Stimulated activated CD8-positive, alpha-beta memory T cell treated with anti-CD3 and anti-CD28 coated beads, Interleukin-12 subunit alpha, Interleukin-12 subunit beta, amount 100 ng/mL, for 1 hour (primary cell): ENCODE data around the gene PAFAH1B2.
"Not testable (repeated sequence)": the region's sequence is repeated elsewhere in the genome, so short reads cannot be mapped to it uniquely, and the experiment has no call there.

ENCODE experiments used
- DNase-seq: peaks from one replicate; pipeline ENCODE4 v3.0.0-alpha.2; 2020; ENCODE audit warnings: low read depth

The PAFAH1B2 gene

DNA sequence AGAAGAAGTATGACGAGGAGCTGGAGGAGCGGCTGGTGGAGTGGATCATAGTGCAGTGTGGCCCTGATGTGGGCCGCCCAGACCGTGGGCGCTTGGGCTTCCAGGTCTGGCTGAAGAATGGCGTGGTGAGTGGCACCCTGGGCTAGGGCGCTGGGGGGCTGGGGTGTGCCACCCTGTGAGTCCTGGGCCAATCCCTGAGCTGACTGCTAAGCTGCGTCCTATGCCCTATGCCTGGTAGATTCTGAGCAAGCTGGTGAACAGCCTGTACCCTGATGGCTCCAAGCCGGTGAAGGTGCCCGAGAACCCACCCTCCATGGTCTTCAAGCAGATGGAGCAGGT is 59.0 kb downstream of the PAFAH1B2 start:
- DNase-seq: no peak

DNA sequence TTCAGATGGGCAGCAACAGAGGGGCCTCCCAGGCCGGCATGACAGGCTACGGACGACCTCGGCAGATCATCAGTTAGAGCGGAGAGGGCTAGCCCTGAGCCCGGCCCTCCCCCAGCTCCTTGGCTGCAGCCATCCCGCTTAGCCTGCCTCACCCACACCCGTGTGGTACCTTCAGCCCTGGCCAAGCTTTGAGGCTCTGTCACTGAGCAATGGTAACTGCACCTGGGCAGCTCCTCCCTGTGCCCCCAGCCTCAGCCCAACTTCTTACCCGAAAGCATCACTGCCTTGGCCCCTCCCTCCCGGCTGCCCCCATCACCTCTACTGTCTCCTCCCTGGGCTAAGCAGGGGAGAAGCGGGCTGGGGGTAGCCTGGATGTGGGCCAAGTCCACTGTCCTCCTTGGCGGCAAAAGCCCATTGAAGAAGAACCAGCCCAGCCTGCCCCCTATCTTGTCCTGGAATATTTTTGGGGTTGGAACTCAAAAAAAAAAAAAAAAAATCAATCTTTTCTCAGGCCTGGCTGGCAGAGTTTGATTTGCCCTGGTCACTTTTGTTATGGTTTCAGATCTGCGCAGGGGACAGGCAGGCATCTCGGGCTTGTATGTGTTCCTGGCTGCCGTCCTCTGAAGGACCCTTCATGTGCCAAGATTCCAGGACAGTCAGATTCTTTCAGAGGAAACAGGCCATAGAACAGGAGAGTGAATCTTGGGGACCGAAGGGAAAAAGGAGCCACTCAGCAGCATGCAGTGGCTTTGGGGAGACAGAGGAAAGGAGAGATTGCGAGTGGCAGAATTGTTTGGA is 60.4 kb downstream of the PAFAH1B2 start:
- DNase-seq: no peak

DNA sequence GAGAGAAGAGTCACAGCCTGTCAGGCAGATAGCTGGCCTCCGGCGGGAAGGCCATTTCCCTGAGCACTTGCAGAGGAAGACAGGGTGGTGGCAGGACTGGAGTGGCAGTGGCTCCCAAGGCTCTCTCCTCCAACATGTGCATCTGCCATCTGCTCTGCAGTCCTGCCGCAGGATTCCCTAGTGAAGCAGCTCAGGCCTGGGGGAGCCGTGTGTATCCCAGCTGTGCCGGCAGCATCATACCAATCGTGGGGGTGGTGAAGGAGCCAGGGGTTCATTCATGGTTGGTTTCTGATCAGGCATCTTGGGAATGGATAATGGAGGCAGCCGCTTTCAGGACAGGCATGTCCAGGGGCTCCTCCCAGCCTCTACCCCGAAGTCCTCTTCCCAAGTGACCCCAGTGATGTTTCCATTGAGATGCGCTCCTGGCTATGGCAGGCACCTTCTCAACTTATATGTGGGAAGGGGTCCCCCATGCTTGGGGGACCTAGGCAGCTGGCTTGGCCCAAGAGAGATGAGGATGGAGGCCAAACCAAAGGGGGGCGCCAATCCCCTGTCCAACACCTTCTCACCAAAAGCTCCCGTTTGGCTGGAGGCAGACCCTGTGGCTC is 61.2 kb downstream of the PAFAH1B2 start:
- DNase-seq: no peak

DNA sequence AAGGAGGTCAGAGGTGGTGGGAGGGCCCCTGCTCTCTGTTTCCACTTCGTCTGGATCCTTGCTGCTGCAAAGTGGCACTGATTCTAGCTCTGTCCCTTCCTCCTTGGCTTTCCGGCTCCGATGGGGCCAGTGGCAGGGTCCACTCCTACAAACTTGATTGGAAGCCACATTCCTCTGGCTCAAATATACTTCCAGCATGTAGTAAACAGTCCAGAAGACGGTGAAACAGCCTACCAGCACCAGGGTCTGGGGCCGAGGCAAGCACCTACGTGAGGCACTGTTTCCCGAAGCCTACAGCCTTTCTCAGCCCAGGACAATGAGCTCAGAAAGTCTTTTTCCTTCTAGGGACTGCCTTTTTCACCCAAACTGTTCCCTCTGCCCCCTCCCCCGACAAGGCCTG is 62.0 kb downstream of the PAFAH1B2 start:
- not testable (repeated sequence) for DNase-seq

DNA sequence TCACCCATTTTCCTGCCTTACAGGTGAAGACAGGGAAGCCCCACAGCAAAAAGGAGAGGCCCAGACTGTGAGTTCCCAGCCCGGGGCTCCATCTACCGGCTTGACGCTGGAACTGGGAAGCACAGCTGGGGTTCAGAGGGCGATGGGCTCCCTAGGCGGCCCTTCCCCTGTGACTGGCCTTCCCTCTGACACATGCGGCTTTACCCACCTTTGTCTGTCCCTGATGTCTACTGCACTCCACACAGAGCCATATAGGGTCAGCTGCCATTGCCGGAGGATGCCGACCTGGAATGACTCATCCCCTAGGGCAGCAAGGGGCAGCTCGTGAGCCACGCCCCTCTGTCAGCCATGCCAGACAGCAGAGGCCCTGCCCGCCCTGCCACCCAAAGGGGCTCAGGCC is 62.8 kb downstream of the PAFAH1B2 start:
- not testable (repeated sequence) for DNase-seq

DNA sequence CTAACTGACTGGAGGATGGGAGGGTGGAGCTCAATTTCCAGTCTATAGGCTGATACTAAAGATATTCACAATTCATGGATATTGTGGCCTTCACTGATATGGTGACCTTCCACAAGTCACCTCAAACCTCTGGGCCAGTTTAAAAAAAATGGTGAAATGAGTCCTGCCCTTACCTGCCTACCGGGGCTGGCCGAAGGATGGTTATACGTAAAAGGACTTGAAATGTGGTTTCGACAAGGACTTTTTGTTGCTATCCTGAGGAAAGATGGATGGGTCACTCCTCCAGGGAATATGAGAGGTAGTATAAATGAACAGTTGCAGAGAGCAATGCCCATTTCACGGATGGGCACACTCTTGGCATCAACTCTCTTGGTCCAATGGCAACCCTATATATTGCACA is 63.4 kb downstream of the PAFAH1B2 start:
- DNase-seq: not testable (repeated sequence)

DNA sequence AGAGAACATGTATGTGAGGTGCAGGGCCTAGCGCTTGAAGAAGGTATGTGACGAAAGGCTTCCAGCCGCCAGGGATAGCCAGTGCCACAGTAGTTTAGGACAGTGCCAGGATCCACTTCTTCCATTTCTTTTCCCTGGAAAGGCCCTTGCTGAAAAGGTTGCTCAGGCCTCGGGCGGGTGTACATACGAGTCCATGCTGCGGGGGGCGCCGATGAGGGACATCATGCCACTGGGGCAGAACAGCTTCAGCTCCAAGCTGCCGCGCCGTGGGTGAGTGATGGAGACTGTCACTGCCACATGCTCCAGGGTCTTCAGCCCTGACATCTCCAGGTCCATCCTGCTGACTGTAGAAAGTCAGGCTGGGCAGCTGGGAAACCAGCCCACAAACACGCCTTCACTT is 64.6 kb downstream of the PAFAH1B2 start:
- DNase-seq: not testable (repeated sequence)

DNA sequence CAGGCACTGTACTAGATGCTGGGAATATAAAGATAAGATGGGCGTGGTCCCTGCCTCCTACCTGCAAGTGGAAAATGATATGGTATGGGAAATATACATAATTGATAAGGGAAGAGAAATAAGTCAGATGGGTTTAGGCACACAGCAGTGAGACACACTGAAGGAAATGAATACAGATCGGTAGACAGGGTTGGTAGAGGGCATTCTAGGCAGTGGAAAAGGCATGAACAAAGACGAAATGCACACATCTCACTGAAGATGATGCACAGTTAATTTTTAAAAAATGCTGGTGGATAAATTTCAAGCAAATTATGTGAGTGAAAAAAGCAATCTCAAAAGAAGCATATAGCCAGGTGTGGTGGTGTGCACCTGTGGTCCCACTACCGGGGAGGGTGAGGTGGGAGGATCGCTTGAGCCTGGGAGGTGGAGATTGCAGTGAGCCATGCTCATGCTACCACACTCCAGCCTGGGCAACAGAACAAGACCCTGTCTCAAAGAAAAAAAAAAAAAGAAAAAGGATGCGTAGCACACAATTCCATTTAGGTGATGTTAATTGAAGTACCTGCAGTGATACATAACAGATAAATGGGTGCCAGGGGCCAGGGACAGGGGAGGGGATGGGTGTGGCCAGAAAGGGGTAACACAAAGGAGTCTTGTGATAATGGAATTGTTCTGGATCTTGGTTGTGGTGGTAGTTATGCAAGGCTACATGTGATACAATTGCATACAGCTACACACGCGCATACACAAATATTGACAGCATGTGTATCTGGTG is 65.5 kb downstream of the PAFAH1B2 start:
- not testable (repeated sequence) for DNase-seq

DNA sequence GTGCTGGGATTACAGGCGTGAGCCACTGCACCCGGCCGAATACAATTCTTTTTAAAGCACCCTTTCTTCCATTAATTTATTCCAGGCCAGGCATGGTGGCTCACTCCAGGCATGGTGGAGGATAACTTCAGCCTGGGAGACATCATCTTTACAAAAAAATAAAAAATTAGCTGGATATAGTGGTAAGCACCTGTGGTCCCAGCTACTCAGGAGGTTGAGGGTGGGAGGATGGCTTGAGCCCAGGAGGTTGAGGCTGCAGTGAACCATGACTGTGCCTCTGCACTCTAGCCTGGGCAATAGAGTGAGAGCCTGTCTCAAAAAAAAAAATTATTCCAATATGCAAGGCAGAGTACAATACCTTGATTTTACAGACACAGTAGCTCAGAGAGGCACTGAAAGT is 66.5 kb downstream of the PAFAH1B2 start:
- no peak for DNase-seq

DNA sequence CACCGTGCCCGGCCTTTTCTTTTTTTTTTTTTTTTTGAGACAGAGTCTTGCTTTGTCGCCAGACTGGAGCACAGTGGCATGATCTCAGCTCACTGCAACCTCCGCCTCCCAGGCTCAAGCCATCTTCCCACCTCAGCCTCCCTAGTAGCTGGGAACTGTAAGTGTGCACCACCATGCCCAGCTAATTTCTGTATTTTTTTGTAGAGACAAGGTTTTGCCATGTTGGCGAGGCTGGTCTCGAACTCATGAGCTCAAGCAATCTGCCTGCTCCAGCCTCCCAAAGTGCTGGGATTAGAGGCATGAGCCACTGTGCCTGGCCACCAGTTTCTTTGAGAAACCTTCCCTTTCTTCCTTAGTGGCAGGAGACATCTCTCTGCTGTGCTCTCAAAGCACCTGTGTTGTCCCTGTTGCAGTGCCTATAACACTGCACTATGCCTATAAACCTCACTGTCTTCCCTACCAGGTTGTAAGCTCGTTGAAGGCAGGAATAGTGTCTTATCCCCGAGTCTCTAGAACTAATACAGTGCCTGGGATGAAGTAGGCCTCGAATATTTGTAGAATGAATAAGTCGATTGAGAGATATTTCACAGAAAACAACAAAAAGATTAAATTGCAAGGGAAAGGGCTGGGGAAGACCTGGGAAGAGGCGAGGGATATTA is 68.7 kb downstream of the PAFAH1B2 start:
- no peak for DNase-seq

DNA sequence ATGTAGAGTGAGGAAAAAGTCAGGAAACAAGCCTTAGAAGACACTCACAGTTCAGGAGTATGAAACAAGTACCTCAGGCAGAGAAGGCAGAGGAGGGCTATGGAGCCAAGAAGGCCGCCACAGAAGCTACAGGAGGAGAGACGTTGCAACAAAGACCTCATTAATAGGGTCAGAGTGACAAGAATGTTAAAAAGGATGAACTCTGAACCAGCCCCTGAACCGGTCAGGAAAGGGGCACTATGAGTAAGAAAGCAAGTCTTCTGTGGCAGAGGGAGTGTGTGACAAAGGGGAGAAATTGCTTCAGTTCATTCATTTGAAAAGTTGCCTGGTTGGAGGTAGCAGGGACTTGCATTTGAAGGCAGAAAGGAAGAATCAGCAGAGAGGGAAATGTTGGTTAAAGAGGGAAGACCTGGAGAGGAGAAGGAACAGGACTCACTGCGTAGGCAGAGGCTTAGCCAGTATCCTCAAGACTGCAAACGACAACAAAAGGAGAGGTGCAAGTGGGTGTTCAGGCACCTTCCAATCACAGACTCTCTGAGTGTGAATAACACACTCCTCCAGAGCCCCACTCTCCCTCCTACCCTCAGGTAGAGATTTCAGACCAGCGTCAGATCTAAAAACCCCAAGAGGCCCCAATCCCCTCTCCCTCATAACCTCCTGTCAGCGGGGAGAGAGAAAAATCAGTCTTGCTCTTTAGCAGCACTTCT is 70.5 kb downstream of the PAFAH1B2 start:
- DNase-seq: no peak

DNA sequence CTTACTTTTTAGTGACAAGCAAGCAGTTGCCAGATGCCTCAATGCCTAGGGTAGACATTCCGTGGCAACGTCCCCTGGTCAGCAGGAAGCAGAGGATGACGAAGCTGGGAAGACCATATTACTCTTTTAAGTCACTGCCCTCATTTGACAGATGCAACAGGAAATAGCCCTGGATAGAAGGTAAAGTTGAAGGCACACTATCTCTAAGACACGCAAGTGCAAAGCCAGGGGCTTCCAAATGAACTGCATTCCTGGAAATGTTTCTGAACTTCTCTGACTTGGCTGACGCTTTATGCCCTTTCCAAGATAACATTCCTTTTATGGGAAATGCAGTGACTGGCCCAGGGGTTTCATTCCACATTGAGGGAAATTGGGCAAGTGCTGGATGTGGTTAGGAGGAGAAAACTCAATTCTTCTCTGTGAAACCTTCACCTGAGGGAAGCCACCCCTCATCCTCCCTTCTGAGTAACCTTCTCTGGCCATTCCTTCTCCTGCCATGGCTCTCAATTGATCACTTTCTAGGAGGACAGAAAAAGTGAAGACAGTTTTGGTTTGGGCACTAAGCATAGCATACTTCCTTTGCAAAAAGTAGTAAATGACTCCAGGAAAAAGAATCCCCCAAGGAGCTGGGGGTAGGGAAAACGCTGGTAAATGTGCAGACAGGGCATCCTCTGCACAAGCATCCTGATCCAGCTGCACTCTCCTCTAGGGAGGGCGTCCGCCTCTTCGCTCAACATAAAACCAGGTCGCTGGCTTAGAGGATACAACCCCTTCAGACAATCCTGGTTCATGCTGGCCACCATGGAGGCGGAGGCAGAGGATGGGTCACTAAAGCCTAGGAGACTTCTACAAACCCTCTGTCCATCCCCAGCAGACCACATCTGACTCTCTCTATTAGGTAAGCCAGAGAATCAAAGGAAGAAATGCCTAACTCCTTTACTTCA is 73.3 kb downstream of the PAFAH1B2 start:
- no peak for DNase-seq

DNA sequence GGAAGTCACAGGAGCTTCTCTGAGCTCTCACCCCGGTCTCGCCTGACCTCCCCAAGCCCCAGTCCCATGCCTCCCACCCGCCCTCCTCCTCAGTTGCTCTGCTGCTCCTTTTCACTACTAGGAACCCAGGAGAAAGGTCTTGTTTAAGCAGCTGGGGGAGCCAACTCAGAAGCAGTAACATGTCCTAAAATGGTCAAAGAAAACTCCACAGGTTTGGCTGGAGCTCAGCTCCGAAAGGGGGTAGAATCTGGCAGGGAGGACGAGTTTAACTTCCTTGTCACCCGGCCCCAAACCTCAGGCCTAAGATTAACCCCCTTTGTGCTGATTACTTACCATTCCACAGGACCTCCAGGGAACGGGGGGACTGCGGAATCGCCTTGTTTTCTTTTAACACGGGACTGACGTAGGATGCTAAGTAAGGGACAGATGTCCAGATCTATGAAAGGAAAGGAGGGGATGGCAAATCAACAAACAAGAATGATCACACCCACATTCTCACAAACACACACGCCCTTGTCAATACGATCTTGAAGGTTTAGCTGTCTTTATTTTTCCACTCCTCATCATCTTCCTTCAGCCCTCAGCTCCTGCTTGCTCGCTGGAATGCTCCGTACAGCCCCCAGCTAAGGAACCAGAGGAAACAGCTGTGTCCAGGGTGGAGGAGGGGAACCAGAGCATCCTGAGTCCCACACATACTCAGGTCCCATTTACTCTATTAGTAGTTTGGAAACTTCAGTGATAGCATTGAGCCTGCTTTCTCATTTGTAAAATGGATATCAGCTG is 74.2 kb downstream of the PAFAH1B2 start:
- DNase-seq: no peak

DNA sequence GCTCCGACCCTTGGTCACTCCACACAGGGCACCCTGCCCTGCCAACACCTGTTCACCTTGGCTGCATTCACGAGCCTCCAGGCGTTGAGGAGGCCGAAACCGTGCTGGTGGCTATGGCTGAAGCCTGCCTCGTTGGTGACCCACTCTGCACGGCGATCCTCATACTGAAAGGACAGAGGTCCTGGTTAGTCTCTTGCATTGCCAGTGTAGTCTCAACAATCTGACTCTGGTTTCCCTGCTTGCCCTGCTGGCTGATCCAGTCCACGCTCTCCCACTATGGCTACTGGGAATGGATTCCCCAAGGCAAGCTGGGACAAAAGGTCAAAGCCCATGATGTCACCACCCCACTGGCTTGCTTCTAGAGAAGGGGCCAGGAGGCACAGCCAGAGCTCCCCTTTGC is 74.9 kb downstream of the PAFAH1B2 start:
- DNase-seq: no peak

DNA sequence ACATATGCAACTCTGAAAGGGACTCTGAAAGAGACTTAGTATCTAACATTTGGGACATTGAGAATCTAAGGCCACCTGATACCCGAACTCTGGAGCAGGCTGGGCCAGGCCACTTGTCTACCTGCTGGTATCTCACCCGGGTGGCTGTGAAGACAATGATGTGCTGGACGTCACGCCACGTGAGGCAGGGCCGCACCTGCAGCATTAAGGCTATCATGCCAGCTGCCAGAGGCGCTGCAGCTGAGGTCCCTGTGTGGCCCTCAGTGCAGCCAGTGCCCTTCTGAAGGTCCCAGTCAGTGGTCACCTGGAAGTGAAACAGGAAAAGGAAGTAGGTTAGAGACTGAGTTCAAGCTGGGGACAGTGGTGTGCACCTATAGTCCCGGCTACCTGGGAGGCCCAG is 75.4 kb downstream of the PAFAH1B2 start:
- DNase-seq: no peak

DNA sequence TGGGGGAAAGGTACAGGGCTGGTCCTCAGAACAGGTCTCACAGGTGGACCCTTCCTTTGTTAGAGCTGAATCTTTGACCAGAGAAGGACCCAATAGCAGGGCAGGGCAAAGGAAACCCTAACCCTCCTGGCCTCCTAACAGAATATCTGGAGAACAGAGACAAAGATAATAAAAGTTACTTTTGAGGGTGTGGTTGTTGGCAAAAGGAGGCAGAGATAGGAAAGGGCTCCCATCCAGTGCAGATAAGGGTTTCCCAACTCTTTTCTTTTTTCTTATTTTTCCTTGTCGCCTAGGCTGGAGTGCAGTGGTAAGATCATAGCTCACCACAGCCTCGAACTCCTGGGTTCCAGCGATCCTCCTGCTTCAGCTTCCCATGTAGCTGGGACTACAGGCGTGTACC is 75.9 kb downstream of the PAFAH1B2 start:
- DNase-seq: no peak

DNA sequence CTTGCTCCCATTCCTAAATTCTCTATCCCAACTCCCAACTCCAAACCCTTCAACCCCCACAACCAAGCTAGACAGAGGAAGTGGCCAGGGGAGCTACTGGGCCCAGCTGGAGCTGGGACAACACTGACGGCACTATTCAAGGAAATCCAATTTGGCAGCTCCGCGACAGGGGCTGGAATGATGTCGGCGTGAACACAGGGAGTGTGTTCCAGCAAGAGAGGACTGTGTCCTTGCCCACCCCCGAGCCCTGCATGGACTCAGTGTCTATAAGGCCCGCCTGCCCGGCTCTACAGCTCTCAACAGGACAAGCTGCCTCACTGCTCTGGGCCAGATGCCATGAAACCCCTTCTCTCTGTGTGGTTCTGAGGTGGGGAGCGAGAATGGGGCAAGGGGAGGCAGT is 76.5 kb downstream of the PAFAH1B2 start:
- DNase-seq: no peak

DNA sequence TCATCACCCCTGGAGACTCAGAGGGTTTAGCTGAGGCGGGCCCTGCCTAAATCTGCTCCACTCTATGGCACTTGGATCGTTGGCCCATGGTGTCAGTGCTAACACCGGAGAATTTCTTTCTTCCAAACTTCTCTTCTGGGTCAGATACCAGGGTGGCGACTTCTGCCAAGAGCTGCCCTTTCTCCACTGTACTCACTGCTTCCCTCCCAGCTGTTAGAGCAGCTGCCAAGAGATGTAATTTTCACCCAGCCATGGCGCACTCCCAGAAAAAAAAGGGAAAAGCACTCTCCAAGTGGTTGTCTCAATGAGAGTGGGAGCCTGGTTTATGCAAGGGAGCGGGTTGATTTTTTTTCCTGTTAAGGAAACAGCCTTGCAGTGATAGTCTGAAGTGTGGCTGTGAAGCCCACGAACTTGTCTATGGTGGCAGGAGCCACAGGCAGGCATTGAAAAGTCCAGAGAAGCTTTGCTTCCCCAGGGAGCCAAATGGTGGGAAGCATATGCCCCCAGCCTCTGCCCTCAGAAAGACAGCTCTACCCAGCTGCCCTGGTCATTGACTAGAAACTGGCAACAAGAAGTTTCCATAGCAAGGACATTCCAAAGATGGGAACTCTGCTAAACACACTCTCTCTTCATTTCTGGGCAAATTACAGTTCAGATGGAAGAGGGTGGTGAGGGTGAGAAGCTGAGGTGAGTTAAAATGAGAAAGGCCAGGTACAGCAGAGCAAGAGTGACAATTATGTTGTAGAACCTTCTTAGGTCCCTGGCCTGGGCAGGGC is 77.1 kb downstream of the PAFAH1B2 start:
- DNase-seq: no peak
